ENCODE results near the gene TUBB2A. TPM values are rescaled to one million over a fixed set of nuclear protein-coding genes. Genes with fewer than 3 reads are reported as not detected.

The TUBB2A gene
- total and polyA plus RNA-seq, 2 of the 8 experiments (the other 6 are each of a cell fraction or from before 2014, with no cell fraction given): 315 to 330 TPM

DNA sequence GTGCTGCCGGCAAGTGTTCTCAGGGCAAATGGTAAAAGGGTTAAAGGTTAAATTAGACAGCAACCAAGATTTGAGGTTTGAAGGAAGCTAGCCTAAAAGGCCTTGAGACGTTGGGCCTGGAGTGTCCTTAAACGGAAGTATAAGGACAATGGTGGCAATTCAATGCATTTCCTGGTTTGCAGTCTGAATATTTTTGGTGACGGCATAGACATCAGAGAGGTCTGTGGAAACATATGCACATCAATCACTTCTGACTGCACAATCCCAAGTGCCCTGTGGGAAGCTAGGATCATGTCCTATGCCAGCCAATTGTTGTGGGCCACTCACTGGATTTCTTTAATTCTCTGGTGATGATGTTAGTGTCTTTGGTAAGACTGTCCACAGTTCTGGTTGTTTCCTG lies 25.7 kb upstream of the TUBB2A start:
- FAIRE-seq: no peak
- no peak overlapping the region for H2BK12ac ChIP-seq (ENCODE audit: low read depth, low read length)
- H3K27me3 ChIP-seq (replicated peaks in 1 of 4; ENCODE audit: control insufficient read depth in 3 of 4, extremely low read depth in 1 of 4, insufficient read depth in 3 of 4, low read length in 3 of 4): peaks cover 0 to 2% (median 0%) of the 10 kb centered on the region in 4 experiments; a peak in 1 of 7 replicates
- no peak for DNase-seq (ENCODE audit: low read depth in 1 of 2, low spot score in 2 of 2)
- H3K4me1 ChIP-seq (replicated peaks in 1 of 4; ENCODE audit: control insufficient read depth in 3 of 4, insufficient read depth in 4 of 4, low read length in 3 of 4): no peaks in the 10 kb centered on the region
- H3K79me1 ChIP-seq (ENCODE audit: low read depth, low read length): no peaks in the 10 kb centered on the region
- H4K91ac ChIP-seq (replicated peaks; ENCODE audit: insufficient read length, low read length): no peak overlapping the region
- POLR2A ChIA-PET (ENCODE audit: partially characterized antibody): interaction anchor here (1.3 kb wide), 1 partner anchor 11 kb away, joined by 4 read pairs; no protein-coding TSS in a partner anchor
- H3K23ac ChIP-seq (ENCODE audit: insufficient read length): no peak overlapping the region
- WGBS, 2 experiments (ENCODE audit: extremely low coverage in 1 of 2, insufficient coverage in 1 of 2, insufficient read length in 1 of 2, insufficient replicate concordance in 2 of 2, low coverage in 1 of 2, low lambda C conversion rate in 2 of 2, missing lambda C conversion rate in 1 of 2): 87% methylated on average over 4 of the region's 4 CpGs; no CpG with 5 or more reads in 1 of the 2 experiments
- H3K23me2 ChIP-seq (ENCODE audit: low read depth, low read length): no peaks in the 10 kb centered on the region
- H3K79me2 ChIP-seq (ENCODE audit: control insufficient read depth in 1 of 2, insufficient read depth in 2 of 2, low read length in 2 of 2): no peaks in the 10 kb centered on the region
- CTCF ChIA-PET (ENCODE audit: partially characterized antibody): interaction anchor here (0.6 to 2.5 kb wide), 4 partner anchors 9 to 69 kb away, joined by 3 to 13 read pairs (median 4); no protein-coding TSS in a partner anchor
- no peaks in the 10 kb centered on the region for H4K20me1 ChIP-seq (replicated peaks in 1 of 2; ENCODE audit: control insufficient read depth in 1 of 2, insufficient read depth in 2 of 2, low read length in 2 of 2)
- H2BK15ac ChIP-seq (ENCODE audit: low read length): no peak overlapping the region
- H2BK20ac ChIP-seq (ENCODE audit: low read length): no peak overlapping the region
- H3K4me2 ChIP-seq (ENCODE audit: insufficient read depth in 1 of 2, low read depth in 2 of 2, low read length in 2 of 2): no peak overlapping the region
- H2AFZ ChIP-seq (ENCODE audit: low read length): no peak overlapping the region
- no peaks in the 10 kb centered on the region; a peak in 1 of 4 replicates for H3K9me3 ChIP-seq (ENCODE audit: insufficient read depth in 2 of 2, low read depth in 1 of 2, low read length in 1 of 2)
- H4K8ac ChIP-seq (ENCODE audit: extremely low read depth, insufficient read depth, low read length): no peak overlapping the region
- H3K14ac ChIP-seq (ENCODE audit: insufficient read length): no peak overlapping the region
- no peak overlapping the region for H3K4me3 ChIP-seq (ENCODE audit: extremely low read depth in 1 of 4, insufficient read depth in 2 of 4, low read depth in 3 of 4, low read length in 4 of 4)
- H3K27ac ChIP-seq (ENCODE audit: low read depth, low read length): no peak overlapping the region
- no peak overlapping the region for H3K4ac ChIP-seq (replicated peaks; ENCODE audit: insufficient read length, low read depth, low read length)
- H3K36me3 ChIP-seq (ENCODE audit: control insufficient read depth in 2 of 4, insufficient read depth in 4 of 4, low read length in 3 of 4): no peaks in the 10 kb centered on the region
- no peak overlapping the region for H4K5ac ChIP-seq (ENCODE audit: insufficient read length, low read depth, low read length)
- H3K18ac ChIP-seq (ENCODE audit: extremely low read depth, low read length): no peak overlapping the region
- no peak for TF ChIP-seq JUN (IDR thresholded peaks at IDR 0.05; ENCODE audit: low read depth, low read length)
- no peak for TF ChIP-seq SUZ12 (IDR thresholded peaks at IDR 0.05; ENCODE audit: low read length)
- no peak overlapping the region for H3K9ac ChIP-seq (replicated peaks in 1 of 4; ENCODE audit: extremely low read depth in 1 of 4, low read depth in 3 of 4, low read length in 3 of 4)
- no peak overlapping the region for H2BK120ac ChIP-seq (replicated peaks; ENCODE audit: low read depth, low read length)
- H2AK5ac ChIP-seq (ENCODE audit: low read depth, low read length): no peak overlapping the region
- H3K56ac ChIP-seq (replicated peaks; ENCODE audit: insufficient read length, low read depth, low read length): no peak overlapping the region
- no peak overlapping the region for H2BK5ac ChIP-seq (ENCODE audit: low read depth, low read length)
